GM21619 (cell line): Measurements from ENCODE around the gene BOLA1.
"Not testable (repeated sequence)": the region's sequence is repeated elsewhere in the genome, so short reads cannot be mapped to it uniquely, and the experiment has no call there.

Source experiments
- ATAC-seq: cut with Tn5 transposase; IDR thresholded peaks from one replicate; pipeline ENCODE4 v1.9.1; 2021; ENCODE audit not compliant: unreplicated experiment

BOLA1 gene, protein sequence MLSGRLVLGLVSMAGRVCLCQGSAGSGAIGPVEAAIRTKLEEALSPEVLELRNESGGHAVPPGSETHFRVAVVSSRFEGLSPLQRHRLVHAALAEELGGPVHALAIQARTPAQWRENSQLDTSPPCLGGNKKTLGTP

GRCh38 chr1:149899460-149900284 is at the start of gene BOLA1:
BOLA1 (plus strand) TSS chr1:149899568; CDS start chr1:149900060, 492 bp downstream.
- ATAC-seq, result peak; percentile 95

- no peak for ATAC-seq
Observed at GRCh38 chr1:149849947-149850360, 49.4 kb upstream of the BOLA1 start.

- ATAC-seq, result peak; percentile 55
Observed at GRCh38 chr1:149850732-149851345, 48.5 kb upstream of the BOLA1 start.

GRCh38 chr1:149851585-149852213 is 47.7 kb upstream of the BOLA1 start:
- ATAC-seq, result peak; percentile 29

GRCh38 chr1:149852263-149852662 is 47.1 kb upstream of the BOLA1 start:
- ATAC-seq, result peak; percentile 25

DNA sequence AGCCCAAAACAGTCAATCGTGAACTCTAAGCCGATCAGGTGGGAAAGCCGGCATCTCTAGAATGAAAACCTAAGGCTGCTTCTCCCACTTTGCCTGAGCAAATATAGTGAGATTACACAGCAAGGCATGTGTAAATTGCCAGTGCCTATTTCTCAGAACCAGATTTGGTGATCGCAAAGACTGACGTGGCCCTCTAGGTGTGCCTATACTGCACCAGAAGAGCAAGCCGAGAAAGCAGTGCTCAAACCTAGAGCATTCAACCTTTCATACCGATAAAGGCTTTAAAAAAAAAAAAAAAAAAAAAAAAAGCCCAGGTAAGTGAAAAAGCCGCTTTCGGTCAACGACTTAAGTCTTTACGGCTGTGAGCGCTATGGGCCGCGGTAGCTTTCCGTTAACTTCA is 39.1 kb upstream of the BOLA1 start:
- peak; percentile 1 for ATAC-seq

DNA sequence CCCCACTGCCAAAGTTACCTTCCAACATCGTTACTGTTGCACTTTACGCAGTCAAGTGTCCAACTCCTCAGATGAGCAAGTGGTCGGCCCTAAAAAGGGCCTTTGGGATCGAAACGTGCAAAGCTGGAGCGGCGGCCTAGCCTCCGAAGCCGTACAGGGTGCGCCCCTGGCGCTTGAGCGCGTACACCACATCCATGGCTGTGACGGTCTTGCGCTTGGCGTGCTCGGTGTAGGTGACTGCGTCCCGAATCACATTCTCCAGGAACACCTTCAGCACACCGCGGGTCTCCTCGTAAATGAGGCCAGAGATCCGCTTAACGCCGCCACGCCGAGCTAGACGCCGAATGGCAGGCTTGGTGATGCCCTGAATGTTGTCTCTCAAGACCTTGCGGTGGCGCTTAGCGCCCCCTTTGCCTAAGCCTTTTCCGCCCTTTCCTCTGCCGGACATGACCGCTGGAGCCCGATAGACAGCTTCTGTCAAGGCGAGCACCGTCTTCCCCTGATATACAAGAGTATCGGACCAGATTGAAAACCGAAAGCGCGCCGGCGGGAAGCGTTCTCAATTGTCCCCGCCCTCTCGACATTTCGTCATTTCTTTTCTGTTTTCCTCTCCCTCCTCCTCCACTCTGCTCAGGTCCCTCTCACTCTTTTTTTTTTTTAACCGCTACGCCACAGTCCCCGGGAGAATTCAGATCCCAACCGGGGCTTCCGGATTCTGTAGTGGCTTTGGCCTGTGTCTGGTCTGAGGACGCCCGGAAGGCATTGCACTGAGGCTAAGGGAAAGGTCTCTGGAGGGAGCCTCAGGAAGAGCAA is 38.5 kb upstream of the BOLA1 start:
- ATAC-seq, result peak; percentile 62

DNA sequence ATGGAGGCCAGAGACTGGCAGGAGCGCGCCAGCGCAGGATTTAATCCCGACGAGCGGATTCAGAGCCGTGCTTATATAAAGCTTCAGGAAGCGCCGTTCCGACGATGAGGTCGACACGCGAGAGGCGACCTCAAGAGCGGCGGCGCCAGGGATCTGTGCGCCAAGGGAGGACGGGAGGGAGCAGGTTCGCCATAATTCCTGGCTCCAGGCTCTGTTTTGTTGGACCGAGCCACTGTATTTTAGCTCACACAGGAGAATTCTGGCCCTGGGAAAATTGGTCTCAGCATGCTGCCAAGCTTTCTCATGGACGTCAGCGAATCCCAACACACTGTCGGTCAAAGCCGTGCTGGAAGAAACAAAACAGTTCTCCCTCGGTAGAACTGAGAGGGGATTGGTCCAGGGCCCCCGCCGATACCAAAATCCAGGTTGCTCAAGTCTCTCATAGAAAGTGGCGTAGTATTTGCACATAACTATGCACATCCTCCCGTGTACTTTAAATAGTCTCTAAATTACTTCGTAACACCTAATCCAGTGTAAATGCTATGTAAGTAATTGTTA is 37.8 kb upstream of the BOLA1 start:
- ATAC-seq, result not testable (repeated sequence)

GRCh38 chr1:149866887-149867286 is 32.5 kb upstream of the BOLA1 start:
- ATAC-seq, result not testable (repeated sequence)

DNA sequence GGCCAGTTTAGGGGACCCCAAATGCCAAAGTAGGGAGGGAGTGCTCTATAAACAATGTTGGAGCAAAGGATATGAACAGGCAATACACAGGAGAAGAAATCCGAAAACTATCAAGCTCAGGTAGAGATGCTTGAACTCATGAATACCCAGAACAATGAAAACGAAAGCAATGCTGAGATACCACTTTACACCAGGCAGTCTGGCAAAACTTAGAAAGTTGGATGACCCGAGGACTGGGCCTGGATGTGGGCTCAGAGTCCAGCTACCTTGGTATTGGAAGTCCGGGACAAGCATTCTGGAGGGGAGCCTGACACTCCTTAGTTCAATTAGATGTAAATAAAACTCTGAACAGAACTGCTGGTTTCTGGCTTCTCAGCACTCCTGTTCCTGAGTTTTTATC is 26.3 kb upstream of the BOLA1 start:
- ATAC-seq, result not testable (repeated sequence)

- no peak for ATAC-seq
Observed at GRCh38 chr1:149877211-149877946, 22.0 kb upstream of the BOLA1 start.

- no peak for ATAC-seq
Observed at GRCh38 chr1:149879556-149879955, 19.8 kb upstream of the BOLA1 start.

GRCh38 chr1:149881876-149882275 is 17.5 kb upstream of the BOLA1 start:
- ATAC-seq, result no peak

DNA sequence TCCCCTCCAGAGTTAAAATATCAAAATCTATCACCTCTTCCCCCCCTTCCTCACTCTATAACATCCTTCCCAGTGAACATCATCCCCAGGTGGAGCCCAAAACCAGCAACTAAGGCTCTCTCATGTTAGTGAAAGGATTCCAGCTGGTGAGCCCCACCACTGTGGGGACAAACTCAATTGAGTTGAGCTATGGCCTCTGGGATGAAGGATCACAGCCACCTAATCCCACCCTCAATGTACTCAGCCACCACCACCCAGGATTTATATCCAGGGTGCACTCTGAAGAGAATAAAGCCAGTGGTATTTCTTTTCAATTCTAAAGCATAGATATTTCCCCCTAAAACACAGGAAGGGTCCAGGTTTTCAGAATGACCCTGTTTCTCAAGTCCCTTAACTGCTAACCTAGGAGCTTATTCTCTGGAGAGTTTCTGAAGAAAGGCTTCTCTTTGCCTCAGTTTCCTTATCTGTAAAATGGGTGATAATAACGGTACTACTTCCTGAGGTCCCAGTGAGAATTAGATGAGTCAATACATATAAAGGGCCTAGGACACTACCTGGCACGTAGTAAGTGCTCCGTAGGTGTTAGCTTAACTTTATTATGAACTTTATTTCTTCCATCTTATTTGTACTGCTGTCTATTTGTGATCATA is 15.6 kb upstream of the BOLA1 start:
- ATAC-seq, result no peak

DNA sequence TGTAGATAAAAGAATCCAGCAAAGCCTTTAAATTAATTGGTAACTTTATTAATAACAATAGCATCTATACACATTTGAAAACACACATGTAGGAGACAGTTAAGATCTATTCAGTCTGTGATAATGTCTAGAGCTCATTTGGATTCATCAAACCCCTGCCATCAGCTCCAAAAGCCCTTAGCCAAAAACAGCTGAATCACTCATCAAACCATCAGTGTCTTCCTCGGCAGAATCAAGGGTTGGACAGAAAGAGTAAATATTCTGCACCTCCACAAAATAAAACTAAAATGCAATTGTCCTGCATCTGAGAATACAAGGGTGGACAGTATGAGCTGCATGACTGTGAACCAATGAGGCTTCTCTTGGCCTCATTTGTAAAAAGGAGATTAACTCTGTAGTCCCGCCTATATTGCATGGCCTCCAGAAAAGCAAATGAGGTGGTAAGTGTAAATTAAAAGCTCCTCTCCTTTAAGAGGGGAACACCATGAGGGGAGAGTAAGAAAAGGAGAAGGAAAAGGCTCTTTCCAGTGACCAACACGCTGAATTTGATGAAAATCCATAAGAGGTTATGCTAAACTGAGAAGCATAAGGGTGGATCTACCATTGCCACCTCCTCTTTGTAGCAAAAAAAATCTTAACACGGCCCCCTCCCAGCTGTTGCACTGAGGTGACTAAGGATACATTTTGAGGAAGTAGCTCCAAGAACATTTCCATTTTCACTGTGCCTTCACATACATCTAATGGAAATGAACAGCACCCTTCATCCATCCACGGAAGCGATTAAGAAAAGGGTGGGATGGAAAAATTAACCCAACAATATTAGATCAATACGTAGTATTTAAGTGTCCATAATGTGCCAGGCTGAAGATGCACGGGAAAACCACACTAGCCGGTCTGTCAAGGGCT is 14.7 kb upstream of the BOLA1 start:
- no peak for ATAC-seq

- no peak for ATAC-seq
Observed at GRCh38 chr1:149885339-149886120, 13.8 kb upstream of the BOLA1 start.

DNA sequence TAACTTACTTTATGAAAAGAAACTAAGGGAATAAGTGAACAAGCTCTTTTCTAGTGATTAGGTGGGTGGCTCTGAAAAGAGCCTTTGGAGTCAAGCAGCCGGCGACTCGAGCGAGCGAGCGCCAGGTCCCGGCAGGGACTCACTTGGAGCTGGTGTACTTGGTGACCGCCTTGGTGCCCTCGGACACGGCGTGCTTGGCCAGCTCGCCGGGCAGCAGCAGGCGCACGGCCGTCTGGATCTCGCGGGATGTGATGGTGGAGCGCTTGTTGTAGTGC is 13.3 kb upstream of the BOLA1 start:
- ATAC-seq, result not testable (repeated sequence)
